A673 (cell line): ENCODE measurements around the gene GRN. TPM values are rescaled to one million over a fixed set of nuclear protein-coding genes. Genes with fewer than 3 reads are reported as not detected.

Source experiments
- BruUV-seq: library from RNA; stranded (reverse); fragments of 400-500 nt; replicated peaks from 2 replicates; lab custom pipeline; 2021; lab: Mats Ljungman, UMichigan
- CTCF ChIA-PET: fragments of 300-600 bp; sonication (Branson Sonifier 250); formaldehyde crosslinking; loops from one replicate; lab custom pipeline; 2022; ENCODE audit warnings: antibody characterized with exemption; lab: Charles Lee
- POLR2A ChIA-PET: fragments of 300-600 bp; sonication (Branson Sonifier 250); formaldehyde crosslinking; loops from one replicate; lab custom pipeline; 2022; ENCODE audit warnings: antibody characterized with exemption; ENCODE audit not compliant: low non-redundant PET; lab: Charles Lee
- DNase-seq: peaks from one replicate; pipeline ENCODE4 v3.0.0-alpha.2; 2015; ENCODE audit warnings: low spot score
- H3K27ac ChIP-seq: fragments of 200-600 bp; sonication (generic); 2 replicates; pipeline ENCODE4 v1.5.1; 2016; ENCODE audit warnings: mixed run types, low read depth, mild to moderate bottlenecking, mixed read lengths, antibody characterized with exemption, low read length; ENCODE audit not compliant: poor library complexity, severe bottlenecking
- H3K27me3 ChIP-seq: fragments of 200-600 bp; sonication (generic); replicated peaks from 2 replicates; pipeline ENCODE4 v1.6.1; 2017; ENCODE audit warnings: mixed run types, low read depth, mild to moderate bottlenecking, mixed read lengths, antibody characterized with exemption, low read length; ENCODE audit not compliant: insufficient read depth, poor library complexity
- H3K36me3 ChIP-seq: fragments of 200-600 bp; sonication (generic); 2 replicates; pipeline ENCODE4 v1.6.1; 2016; ENCODE audit warnings: mixed run types, mild to moderate bottlenecking, mixed read lengths, antibody characterized with exemption, low read length; ENCODE audit not compliant: insufficient read depth, poor library complexity, severe bottlenecking
- H3K4me1 ChIP-seq: fragments of 200-600 bp; sonication (generic); 2 replicates; pipeline ENCODE4 v1.6.1; 2017; ENCODE audit warnings: mixed run types, mild to moderate bottlenecking, mixed read lengths, antibody characterized with exemption, low read length; ENCODE audit not compliant: insufficient read depth, poor library complexity, severe bottlenecking
- H3K4me3 ChIP-seq: fragments of 200-600 bp; sonication (generic); 2 replicates; pipeline ENCODE4 v1.5.1; 2016; ENCODE audit warnings: low read depth, mixed run types, mild to moderate bottlenecking, mixed read lengths, low read length; ENCODE audit not compliant: poor library complexity, severe bottlenecking
- H3K9me3 ChIP-seq: fragments of 200-600 bp; sonication (generic); 2 replicates; pipeline ENCODE4 v1.6.1; 2016; ENCODE audit warnings: mixed run types, low read depth, mild to moderate bottlenecking, mixed read lengths, antibody characterized with exemption, low read length; ENCODE audit not compliant: poor library complexity, severe bottlenecking
- EZH2 ChIP-seq: fragments of 200-600 bp; sonication (generic); IDR thresholded peaks from 2 replicates; pipeline ENCODE4 v1.6.1; 2017; ENCODE audit warnings: borderline replicate concordance, low read depth, mild to moderate bottlenecking, mixed read lengths, antibody characterized with exemption, low read length; ENCODE audit not compliant: poor library complexity, severe bottlenecking
- intact Hi-C: fragments of 100-400 bp; cut with micrococcal nuclease; formaldehyde crosslinking; loops from one replicate; pipeline ENCODE4 v1.10.0; 2022; ENCODE audit not compliant: unreplicated experiment
- total RNA-seq: library from RNA; stranded (reverse); gene quantifications from 2 replicates; pipeline ENCODE4 v1.2.3, GENCODE V29; 2021
- TF ChIP-seq, protein P1 (sequence below): fragments of 300-800, 200-600 bp; sonication (generic); conservative IDR thresholded peaks from 2 replicates; pipeline ENCODE4 v1.5.1; 2017; ENCODE audit warnings: low read depth, mild to moderate bottlenecking, antibody characterized with exemption, low read length, moderate library complexity, mixed read lengths

Gene GRN
- total RNA-seq, 1 experiment from 2014 or later, result 50.4 TPM

DNA sequence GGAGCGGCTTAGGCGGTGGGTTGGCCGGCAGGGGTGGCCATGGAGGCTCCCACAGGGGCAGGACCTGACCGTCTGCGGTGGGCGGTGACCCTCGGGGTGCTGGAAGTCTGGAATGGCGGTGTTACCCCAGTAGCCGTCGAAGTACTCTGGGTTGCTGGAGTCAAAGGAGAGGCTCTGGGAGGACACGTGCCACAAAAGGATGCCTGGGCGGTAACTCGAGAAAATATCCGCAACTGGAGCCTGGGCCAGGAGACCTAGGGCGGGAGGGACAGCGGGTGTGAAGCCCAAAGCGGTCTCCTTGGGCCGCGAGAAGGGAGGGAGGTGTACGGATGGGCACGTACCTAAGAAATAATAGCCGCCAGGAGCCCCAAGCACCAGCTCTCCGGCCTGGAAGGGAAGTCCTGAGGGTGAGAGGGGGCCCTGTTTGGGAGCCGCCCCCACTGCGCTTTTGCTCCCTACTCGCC is 39.8 kb downstream of the GRN start:
- DNase-seq, result no peak
- Histone ChIP-seq H3K4me3 (peak overlapping the region; percentile 49), H3K27ac (no peak overlapping the region), H3K9me3 (no peaks in the 10 kb centered on the region), H3K27me3 (no peaks in the 10 kb centered on the region), H3K36me3 (no peaks in the 10 kb centered on the region), H3K4me1 (no peaks in the 10 kb centered on the region)
- CTCF ChIA-PET, result no interaction called here
- no peak for TF ChIP-seq EZH2
- TF ChIP-seq, protein P1, sequence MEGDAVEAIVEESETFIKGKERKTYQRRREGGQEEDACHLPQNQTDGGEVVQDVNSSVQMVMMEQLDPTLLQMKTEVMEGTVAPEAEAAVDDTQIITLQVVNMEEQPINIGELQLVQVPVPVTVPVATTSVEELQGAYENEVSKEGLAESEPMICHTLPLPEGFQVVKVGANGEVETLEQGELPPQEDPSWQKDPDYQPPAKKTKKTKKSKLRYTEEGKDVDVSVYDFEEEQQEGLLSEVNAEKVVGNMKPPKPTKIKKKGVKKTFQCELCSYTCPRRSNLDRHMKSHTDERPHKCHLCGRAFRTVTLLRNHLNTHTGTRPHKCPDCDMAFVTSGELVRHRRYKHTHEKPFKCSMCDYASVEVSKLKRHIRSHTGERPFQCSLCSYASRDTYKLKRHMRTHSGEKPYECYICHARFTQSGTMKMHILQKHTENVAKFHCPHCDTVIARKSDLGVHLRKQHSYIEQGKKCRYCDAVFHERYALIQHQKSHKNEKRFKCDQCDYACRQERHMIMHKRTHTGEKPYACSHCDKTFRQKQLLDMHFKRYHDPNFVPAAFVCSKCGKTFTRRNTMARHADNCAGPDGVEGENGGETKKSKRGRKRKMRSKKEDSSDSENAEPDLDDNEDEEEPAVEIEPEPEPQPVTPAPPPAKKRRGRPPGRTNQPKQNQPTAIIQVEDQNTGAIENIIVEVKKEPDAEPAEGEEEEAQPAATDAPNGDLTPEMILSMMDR, result no peak
- intact Hi-C loops, result no loop called here
- POLR2A ChIA-PET, result no interaction called here
- no TSS peak for BruUV-seq

DNA sequence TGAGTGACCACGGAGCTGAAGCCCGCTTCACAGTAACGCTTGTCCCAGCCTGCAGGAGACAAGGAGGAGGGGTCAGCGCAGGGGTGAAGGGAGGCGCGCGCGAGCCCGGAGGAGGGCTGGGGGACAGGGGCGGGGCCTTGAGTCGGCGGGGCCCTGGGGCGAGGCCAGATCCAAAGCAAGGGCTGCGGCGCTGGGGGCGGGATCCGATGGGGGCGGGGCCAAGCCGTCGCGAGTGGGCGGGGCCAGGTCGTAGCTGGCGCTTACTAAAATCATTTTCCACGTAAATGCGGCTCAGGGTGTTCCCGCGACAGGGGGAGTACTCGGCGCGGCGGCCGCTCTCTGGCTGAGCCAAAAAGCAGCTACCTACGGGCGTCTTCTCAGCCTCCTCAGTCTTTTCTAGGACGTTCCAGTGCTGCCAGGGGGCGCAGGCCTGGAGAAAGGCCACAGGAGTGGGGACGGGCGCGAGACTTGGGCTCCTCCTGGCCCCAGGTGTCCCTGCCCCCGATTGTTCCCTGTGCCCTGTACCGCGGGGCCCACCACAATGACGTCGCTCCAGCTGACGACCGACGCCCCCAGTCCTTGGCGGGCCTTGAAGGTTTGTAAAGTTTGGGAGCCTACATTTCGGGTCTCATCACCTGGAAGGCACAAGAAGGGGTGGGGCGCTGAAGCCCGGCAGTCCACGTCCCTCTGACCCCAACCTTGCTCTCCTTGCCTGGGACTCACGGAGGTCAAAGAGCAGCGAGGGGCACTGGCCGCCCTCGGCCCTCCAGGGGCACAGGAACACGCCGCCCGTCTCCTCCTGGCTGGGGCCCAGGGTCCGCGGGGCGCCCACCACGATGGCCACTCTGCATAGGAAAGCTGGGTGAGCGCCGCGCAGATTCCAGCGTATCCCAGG is 40.4 kb downstream of the GRN start:
- no TSS peak for BruUV-seq
- DNase-seq, result peak; percentile 72
- POLR2A ChIA-PET, result no interaction called here

DNA sequence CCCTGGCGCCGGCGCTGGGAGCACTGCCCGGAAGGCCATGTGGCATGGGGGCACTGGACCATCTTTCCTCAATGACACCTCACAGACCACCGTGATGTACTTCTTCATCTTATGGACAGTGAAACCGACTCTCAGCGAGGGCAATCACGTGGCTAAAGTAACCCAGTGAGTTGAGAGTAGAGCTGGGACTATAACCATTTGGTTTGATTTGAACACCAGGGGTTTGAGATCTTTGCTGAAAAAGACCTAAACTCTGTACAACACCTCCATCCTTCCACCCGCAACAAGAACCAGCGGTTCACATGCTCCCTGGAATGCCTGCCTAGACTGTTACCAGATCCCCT is 41.1 kb downstream of the GRN start:
- H3K4me1 ChIP-seq, result no peaks in the 10 kb centered on the region
- no peak for DNase-seq
- TF ChIP-seq, protein P1, result no peak
- no peak for TF ChIP-seq EZH2
- POLR2A ChIA-PET, result no interaction called here
- no peak overlapping the region for H3K27ac ChIP-seq
- H3K36me3 ChIP-seq, result no peaks in the 10 kb centered on the region
- H3K4me3 ChIP-seq, result peak overlapping the region; percentile 49
- BruUV-seq, result no TSS peak
- CTCF ChIA-PET, result no interaction called here
- intact Hi-C loops, result no loop called here
- H3K9me3 ChIP-seq, result no peaks in the 10 kb centered on the region
- H3K27me3 ChIP-seq, result no peaks in the 10 kb centered on the region

More for the DNA sequence above, 40.4 kb downstream of the GRN start:
- H3K36me3 ChIP-seq, result no peaks in the 10 kb centered on the region
- CTCF ChIA-PET, result no interaction called here
- H3K4me3 ChIP-seq, result peak overlapping the region; percentile 49
- H3K9me3 ChIP-seq, result no peaks in the 10 kb centered on the region
- H3K27me3 ChIP-seq, result no peaks in the 10 kb centered on the region
- H3K4me1 ChIP-seq, result no peaks in the 10 kb centered on the region
- H3K27ac ChIP-seq, result no peak overlapping the region
- TF ChIP-seq, protein P1, result 0 out of 2 replicates have a peak, but pooled peaks have one; percentile 21
- TF ChIP-seq EZH2, result no peak
- intact Hi-C loops, result no loop called here
